ENCODE data around the gene EMD.
"Not testable (repeated sequence)": the region's sequence is repeated elsewhere in the genome, so short reads cannot be mapped to it uniquely, and the experiment has no call there.

EMD gene

DNA sequence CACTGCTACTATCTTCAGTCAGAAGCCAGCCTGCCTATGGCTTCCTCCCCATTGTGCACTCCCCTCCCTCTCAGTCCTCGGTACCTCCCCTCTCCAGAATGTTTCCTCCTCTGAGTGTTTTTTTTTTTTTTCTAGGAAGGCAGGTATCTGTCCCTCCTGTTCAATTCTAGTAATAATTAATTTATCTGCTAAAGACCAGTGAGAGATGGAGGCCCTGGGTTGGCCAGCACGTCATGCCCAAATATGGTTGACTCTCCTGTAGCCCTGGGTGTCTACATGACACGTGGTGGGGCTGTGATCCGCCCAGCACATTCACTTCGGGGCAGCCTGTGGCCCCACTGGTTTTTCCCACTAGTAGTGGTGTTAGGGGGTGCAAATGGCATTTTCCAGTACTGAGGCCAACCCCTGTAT, 6.5 kb upstream of the EMD start:
- DNase-seq: peak; percentile 20

DNA sequence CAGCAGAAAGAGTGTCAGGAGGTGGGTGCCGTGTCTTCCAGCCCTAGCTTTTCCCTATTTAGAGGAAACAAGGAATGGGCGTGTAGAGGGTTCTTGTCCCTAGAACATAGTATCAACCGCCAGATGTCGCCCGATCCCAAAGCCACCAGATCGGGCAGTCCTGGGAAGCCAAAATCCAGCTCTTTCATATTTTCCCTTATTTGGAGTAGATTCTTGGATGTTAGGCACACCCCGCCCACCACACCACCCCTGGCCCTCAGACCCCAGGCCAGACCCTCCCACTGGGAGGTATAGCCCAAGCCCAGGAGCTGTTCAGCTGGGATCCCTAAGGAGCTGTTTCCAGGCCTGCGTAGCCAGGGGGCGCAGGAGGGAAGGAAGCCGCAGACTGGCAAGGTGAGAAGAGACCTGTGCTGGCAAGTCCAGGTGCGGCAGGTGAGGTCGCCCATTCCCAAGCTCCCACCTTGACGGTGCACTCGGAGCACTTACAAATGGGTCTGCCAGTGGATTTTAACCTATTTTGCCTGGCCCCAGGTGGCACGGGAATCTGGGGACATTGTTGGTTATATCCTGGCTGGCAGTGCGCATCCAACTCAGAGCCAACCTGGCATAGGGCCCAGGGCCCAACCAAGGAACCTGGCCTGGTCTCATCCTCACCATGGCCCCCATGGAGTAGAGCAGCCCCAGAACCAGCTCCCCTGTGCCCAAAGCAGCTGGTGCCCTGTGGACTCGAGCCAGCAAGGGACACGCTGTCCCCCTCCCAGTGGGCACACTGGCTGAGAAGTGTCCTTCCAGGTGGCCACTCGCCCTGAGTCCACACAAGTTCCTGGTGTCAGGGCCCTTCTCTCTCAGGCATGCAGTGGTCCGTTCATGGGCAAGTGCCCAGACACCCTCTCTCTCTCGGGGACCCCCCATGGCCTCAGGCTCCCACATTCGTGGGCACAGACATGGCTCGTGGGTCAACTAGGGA, 5.5 kb upstream of the EMD start:
- DNase-seq: peak; percentile 9

DNA sequence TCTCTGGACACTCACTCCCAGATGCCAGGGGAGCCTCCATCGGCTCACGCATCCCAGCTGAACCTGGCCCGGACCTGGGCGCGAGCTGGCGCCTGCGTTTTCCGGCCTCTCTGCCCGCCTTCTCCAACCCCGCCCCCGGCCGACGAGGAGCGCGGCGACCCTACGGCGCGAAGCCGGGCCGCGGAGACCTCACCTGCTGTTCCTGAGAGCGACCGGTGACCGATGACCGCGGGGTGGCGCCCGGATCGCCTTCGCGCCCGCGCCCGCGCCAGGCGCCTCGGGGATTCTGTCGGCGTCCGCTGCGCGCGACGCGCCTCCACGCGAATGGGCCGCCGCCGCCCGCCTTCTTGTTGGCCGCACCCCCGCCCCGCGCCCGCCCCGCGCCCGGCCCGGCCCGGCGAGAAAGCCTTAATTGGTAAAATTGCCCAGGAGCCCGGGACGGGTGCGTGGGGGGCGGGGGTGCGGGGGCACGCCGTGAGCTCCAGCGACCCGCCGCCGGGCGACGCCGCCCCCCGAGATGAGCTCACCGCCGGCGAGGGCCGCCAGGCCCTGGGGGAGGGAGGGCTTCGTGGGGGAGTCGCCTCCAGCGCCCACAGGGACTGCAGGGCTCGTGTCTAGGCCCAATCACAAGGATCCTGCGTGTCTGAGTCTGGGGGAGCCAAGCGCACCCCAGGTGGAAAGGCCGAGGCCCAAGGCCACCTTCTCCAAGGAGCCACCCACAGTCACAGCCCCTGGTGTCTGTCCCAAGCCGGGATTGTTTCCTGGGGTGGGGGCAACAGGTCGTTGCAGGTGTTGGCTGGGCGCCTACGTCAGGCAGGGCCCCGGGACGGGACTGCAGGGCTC, 4.6 kb upstream of the EMD start, which contains the start of gene FLNA:
Gene FLNA (minus strand): TSS at position 322 of the 843 bp plus-strand sequence. CDS start 3,389 bp downstream, outside the sequence.
- peak; percentile 14 for DNase-seq

DNA sequence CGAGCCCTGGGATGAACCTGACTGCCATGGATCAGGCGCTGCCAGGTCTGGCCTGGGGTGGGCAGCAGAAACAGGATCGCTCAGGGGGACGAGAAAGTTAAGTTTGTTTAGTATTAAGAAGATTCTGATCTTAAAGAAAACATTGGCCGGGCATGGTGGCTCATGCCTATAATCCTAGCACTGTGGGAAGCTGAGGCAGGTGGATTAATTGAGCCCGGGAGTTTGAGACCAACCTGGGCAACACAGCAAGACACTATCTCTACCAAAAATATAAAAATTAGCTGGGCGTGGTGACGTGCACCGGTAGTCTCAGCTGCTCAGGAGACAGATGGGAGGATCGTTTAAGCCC, 4.0 kb upstream of the EMD start:
- no peak for DNase-seq

DNA sequence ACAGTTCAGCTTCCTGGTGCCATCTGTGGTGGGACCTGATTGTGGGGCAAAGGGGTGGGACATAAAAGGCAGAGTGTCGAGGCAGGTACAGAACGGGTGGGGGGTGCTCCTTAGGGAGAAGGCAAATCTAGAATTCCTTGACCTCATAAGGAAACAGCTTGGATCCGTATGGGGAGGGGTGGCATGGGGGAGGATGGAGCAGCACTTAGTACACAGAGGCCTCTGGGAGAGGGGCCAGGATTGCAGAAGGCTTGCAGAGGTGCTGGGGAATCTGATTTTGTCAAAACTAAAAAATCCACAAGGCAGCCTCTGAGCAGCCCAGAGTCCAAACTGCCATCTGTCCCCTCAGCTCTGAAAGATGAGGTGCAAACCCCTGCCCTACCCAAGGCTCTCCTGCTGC, 2.3 kb upstream of the EMD start:
- DNase-seq: no peak

DNA sequence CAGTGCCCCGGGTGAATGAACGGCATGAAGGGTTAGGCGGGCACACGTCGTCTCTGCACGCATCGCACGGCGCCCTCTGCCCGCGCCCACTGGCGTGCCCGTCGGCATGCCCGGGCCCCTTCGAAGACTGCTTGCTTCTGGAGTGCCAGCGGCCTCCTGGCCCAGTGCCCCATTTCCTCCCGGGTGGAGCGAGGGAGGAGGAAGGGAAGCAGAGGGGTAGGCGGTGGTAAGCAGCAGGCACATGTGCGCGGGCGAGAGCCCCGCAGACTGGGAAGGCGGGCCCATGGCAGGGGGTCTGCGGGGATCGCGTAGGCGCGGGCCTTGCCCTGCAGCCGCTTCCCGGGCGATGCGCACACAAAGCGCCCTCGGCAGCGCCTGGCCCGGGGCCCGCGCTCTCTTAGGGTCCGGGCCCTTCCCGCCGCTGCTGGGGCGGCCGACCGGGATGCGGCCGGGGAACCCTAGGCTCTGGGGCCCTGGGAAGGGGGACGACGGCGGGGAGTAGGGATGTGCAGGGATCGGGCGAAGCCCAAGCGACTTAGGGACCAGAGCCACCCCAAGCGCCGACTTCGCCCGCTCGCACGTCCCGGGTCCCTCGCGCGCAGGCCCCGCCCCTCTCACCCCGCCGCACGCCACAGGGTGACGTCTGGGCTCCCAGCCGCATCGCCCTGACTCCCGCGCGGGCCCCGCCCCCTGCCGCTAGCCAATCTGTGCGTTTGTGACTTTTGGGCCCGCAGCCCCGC, 866 bp upstream of the EMD start:
- no peak for DNase-seq

DNA sequence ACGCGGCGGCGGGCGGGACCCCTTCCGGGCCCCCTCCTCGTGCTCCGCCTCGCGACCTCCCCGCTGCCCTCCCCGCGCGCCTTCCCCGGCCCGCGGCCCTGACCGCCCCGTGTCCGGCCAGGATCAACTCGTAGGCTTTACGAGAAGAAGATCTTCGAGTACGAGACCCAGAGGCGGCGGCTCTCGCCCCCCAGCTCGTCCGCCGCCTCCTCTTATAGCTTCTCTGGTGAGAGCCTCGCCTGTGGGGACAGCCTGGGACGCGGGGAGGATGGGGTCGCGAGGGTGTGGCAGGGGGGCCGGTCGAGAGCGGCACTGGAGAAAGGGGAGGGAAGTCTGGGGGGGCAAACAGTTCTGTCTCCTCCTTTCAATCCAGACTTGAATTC, 465 bp downstream of the EMD start:
- no peak for DNase-seq

DNA sequence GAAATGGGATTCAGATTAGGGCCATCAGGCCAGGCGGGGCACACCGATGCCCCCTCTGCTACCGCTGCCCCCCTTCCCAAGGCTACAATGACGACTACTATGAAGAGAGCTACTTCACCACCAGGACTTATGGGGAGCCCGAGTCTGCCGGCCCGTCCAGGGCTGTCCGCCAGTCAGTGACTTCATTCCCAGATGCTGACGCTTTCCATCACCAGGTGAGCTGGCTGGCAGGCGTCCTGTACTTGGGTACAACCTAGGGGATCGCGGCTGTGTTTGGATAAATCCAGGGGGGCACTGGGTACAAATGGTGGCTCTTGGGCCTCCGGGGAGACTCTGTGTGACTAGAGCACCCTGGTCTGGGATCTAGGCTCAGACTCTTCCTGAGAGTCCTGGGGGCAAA, 1.1 kb downstream of the EMD start:
- no peak for DNase-seq

DNA sequence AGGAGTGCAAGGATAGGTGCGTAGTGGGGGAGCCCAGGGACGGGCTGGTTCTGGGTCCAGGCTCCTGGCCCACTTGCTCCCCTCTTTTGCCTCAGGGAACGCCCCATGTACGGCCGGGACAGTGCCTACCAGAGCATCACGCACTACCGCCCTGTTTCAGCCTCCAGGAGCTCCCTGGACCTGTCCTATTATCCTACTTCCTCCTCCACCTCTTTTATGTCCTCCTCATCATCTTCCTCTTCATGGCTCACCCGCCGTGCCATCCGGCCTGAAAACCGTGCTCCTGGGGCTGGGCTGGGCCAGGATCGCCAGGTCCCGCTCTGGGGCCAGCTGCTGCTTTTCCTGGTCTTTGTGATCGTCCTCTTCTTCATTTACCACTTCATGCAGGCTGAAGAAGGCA, 1.7 kb downstream of the EMD start:
- DNase-seq: no peak

DNA sequence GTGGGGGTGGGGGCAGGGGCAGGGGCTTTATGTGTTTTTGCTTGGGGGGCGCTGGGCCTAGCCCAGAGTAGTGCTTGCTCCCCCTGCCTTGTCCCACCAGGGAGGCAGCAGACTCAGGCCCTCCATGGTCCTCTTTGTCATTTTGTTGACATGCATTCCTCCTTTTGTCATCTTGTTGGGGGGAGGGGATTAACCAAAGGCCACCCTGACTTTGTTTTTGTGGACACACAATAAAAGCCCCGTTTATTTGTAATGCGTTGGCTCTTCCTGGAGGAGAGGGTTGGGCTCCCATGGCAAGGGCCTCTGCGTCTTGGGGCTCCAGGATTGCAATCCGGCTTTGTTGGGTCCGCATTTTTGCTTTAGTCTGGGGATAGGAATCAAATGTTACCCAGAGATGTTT, 2.2 kb downstream of the EMD start:
- DNase-seq: no peak

DNA sequence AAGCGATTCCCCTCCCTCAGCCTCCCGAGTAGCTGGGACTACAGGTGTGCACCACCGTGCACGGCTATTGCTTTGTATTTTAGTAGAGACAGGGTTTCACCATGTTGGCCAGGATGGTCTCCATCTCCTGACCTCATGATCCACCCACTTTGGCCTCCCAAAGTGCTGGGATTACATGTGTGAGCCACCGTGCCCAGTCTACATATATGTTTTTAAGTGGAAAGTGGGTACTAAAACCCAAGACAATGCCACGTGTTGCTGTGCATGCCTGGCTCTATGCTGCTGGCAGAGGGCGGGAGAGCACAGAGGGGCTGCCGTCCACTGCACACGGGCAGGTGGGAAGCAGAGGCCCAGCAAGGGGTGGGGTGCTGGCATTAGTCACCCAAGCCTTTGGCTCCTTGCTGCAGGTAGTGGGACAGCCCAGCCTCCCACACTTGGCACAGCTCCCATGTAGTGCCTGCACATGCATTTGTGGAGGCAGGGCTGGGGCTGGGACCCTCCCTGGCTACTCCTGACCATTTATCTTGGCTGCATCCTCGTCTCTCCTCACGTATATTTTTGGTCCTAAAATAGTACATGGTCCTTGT, 3.5 kb downstream of the EMD start:
- DNase-seq: no peak

DNA sequence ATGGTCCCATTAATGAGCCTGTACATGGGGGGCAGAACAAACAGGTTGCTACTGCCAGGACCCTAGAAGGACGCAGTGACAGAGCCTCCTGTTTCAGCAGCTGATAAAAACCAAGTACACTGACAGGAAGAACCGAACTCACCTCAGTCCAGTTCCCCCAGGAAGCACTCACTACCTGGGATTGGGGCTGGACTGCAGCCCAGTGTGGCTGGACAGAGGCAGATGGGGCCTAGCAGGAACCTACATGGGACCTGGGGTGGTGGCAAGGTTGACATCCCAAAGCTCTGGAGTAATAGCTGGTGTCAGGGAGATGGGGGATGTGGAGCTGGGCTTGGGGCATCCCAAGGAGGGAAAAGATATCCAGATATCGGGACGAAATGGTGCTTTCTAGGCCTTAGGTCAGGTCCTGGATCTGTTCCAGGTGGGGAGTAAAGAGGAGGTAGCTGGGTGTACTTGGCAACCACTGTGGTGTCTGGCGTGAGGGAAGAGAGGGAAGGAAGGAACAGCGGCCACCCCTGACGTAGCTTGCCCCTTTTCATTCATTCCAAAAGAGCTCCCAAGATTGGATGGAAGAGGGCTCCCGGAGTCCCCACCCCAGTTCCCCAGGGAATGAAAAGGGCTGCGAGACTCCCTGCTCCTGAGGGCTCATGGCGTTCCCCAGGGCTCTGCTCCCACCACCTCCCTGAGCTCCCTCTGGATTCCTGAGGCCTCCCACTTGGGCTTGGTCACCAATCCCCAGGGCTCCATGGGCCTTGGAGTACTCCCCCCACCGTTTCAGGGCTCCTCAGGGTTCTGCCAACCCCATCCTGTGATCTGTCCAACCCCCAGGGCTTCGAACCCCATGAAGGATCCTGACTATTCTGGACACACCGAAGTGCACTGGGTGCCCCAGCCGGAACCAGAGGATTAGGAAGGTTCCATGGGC, 4.5 kb downstream of the EMD start:
- DNase-seq: no peak

DNA sequence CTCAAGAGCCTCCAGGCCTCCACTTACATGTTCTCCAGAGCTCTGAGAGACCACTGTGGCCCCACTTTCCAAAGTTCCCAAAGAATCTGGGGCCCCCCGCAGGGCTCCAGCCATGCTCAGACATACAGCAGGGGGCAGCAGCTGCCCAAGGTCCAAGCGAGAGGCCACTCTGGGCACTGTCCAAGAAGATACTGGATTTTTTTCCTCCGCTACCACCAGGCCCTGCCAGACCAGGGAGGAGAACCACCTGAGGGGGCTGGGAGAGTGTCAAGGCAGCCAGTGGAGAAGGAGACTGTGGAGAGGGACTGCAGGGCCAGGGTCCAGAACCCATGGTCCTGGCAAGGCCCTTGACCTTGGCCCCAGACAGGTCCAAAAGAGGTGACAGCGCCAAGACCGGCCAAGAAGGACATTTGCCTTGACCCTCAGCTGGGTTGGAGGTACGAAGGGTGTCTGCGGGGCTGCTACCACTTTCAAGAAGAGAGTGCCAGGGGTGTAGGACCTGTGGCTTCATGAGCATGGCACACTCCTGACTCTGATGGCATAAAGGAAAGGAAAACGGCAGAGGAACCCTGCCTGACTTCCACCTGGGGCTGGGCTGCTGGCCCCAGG, 5.3 kb downstream of the EMD start:
- no peak for DNase-seq

DNA sequence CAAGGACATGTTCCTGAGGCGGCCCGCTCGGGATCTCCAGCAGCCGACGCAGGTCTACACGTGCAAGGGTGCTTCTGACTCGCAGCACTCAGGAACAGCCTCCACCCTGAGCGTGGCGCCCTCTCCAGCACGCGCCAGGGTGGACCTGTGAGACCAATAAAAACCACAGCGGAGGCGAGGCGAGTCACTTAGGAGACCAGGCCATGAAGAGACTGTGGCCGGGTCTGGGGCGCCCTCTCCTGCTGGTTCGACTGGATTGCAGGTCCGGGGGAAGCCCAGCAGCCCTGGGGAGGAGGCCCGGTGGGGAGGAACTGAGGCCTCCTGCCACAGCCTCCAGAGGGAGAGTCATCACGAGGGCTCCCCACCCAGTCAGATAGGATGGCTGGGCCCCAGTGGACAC, 9.0 kb downstream of the EMD start:
- DNase-seq: not testable (repeated sequence)

DNA sequence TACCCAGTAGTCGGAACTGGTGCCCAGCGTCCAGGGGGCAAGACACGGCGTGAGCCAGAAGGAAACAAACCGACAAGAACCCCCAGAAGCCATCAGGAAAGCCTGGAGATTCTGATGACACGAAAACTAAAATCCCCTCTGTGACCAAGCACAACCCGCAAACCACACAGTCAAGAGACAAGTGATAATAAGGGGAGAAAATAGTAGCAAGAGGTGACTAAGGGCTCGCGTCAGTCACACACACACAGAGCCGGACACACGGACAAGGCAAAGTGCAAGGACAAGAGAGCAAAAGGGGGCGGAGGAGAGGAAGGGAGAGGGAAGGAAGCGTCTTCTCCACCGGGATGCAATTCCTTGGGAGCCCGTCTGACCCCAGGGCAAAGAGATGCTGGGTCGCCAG, 9.6 kb downstream of the EMD start:
- DNase-seq: not testable (repeated sequence)

DNA sequence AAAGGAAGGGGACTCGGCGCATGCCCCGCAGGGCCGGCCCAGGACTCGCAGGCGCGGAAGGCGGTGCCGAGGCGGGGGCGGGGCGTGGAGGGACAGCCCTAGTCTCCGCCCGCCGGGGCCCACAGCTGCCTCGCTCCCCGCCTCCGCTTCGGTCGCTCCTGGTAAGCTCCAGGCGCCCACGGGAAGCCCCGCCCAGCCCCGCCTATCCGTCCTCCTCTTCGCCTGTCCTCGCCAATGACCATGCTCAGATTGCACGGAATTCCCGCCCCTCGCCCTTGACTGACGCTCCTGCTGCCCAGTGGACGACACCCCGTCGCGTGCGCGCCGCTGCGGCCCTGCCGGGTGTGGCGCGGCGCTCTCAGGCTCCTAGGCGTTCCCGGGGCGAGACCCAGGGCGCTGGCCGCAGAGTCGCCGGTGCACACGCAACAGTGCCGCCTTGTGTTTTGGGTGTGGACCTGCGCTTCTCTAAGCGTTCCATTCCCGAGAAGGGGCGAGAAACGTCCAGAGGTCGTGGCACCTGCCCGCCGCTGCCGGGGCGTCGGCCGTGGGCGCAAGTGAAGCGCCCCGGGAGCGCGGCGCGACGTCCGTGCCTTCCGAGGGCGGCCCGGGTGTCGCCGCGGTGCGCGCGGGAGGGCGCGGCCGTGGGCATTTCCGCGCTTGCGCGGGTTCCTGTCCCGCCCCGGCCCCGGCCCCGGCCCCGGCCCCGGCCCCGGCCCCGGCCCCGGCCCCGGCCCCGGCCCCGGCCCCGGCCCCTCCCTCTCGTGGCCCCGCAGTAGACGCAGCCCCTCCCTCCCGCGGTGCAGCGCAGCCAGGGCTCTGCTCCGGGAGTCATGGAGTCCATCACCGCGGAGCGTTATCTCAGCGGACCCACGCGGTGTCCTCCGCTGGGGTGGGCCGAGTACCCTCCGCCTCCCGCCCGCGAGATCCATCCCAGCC, 11.0 kb downstream of the EMD start:
- DNase-seq: not testable (repeated sequence)

DNA sequence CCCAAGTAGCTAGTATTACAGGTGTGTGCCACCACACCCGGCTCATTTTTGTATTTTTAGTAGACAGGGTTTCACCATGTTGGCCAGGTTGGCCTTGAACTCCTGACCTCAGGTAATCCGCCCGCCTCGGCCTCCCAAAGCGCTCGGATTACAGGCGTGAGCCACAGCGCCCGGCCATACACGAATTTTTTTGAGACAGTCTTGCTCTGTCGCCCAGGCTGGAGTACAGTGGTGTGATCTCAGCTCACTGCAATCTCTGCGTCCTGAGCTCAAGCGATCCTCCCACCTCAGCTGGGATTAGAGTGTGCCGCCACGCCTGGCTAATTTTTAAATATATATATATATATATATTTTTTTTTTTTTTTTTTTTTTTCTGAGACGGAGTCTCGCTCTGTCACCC, 17.3 kb downstream of the EMD start:
- not testable (repeated sequence) for DNase-seq

DNA sequence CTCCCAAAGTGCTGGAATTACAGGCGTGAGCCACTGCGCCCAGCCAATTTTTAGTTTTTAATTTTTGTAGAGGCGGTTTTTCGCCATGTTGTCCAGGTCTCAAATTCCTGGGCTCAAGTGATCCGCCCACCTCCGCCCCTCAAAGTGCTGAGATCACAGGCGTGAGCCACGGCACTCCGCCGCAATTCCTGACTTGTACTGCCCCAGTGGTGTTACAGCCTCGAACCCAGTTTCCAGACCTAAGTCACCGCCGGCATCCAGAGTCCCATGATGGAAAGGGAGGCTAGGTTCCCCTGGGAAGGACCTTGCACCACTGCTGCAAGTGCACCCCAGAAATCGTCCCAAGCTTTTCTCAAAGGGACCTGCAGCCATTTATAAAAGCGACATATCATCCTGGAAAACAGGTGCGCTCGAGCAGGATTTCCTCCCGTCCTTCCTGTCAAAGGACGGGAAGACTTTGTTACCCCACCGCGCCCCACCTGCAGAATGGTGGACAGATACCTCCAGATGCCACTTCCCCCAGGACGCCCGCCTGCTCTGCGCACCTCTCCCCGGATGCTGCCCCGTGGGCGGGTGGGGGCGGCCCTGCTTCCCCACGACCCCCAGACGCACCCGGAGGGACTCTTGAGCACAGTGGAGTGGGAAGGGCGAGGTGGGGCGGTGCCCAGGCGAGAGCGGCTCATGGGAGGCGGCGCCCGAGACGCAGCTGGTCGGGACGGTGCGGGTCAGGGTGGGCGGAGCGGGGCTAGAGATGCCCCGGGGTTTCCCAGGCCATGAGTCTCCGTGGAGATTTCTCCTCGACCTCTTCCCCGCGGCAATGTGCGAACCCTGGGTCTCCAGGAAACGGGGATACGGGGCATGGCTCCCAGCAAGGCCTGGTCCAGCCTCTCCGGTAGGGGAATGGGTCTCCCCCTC, 18.1 kb downstream of the EMD start:
- peak; percentile 73 for DNase-seq

All from stimulated activated naive CD4-positive, alpha-beta T cell treated with Interleukin-2 at 50 U/mL for 16 hours (primary cell).